NCI-H446 treated with DMSO at 0.1 percent for 48 hours (cell line): ENCODE data around the gene HS3ST1.
A peak's percentile ranks its signal among the peaks of the same experiment; 100 is the strongest.

ENCODE experiments used
- DNase-seq: peaks from one replicate; lab custom pipeline; 2025; lab: John Stamatoyannopoulos, UW

HS3ST1 gene

DNA sequence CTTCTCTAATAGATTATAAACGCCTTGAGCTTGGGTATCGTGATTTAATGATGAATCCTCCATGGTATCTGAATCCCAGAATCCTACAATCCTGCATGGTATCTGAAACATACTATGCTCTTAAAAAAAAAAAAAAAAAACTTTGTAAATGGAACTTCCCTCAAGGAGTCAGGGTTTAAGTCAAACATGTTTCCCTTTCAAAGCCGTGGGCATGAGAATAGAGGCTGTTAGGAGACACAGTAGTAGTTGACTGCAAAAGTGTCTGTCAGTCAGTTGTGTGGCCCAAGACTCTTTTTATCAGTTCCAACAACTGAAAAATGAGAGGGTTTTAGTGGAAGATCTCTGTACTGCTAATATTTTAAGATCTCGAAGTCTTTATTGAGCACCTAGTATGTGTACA lies 2.4 kb upstream of the HS3ST1 start:
- no peak for DNase-seq

DNA sequence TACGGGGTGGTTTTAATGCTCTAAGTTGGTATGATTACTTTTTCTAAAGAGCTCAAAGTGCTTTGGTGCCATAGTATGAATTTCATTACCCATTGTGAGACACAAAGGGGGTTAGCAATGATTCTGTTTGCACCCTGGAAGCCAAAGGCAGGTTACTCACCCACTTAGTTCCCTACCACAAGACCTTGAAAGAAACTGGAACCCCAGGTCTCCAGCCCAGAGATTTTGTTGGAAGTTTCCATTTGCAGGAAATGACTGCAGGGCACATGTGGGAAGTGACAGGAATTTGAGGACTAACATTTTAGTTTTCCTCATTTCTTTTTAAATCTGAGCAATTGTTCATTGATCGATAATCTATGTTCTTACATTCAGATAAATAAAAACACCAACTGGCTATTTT lies 1.8 kb upstream of the HS3ST1 start:
- no peak for DNase-seq

DNA sequence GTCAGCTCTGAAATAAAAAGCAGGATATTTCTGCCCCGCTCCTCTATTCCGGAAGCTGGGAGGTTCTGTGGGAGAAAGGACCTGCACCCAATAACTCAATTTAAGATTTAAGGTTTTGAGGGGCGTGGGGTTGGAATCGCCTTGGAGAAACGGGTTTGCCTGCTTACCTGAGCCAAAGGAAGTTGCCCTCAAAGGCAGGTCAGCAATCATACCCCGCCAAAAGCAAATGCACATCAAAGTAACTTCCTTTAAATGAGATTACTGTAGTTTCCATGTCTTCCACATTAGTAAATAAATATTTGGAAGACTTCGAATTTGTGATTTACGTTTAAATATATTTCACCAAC lies 978 bp upstream of the HS3ST1 start:
- DNase-seq, result no peak

DNA sequence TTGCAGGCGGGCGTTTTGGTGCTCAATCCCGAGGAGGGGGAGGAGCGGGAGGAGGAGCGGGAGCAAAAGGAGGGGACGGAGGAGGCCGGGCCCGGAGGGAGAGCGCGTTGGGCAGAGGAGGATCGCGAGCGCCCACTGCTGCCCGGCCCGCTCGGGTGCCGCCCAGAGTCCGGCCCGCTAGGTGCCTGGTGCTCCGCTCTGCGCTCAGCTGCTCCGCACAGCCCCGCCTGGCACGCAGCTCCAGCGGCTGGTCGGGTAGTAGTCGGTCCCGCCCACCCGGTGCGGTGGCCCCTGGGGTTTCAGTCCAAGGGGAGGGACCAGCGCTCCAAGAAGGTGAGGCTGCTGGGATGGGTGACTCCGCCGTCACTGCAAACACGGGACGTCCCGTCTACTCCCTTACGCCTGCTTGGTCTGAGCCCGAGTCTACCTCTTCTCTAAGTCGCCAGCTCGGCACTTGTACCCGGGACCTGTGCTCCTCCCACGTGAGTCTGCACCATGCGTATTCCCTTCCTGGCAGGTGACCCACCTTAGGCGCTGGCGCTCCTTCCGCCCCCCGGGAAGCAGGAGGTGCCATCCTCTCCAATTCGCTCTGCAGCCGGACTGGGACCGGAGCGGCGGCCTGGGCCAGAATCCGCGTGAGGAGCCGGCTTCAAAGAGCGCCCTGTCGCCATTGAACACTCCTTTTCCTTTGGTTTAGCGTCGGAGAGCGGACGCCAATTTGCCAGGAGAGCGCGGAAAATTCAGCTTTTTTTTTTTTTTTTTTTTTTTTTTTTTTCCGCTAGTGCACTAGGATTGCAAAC lies 405 bp upstream of the HS3ST1 start:
- DNase-seq, result no peak

DNA sequence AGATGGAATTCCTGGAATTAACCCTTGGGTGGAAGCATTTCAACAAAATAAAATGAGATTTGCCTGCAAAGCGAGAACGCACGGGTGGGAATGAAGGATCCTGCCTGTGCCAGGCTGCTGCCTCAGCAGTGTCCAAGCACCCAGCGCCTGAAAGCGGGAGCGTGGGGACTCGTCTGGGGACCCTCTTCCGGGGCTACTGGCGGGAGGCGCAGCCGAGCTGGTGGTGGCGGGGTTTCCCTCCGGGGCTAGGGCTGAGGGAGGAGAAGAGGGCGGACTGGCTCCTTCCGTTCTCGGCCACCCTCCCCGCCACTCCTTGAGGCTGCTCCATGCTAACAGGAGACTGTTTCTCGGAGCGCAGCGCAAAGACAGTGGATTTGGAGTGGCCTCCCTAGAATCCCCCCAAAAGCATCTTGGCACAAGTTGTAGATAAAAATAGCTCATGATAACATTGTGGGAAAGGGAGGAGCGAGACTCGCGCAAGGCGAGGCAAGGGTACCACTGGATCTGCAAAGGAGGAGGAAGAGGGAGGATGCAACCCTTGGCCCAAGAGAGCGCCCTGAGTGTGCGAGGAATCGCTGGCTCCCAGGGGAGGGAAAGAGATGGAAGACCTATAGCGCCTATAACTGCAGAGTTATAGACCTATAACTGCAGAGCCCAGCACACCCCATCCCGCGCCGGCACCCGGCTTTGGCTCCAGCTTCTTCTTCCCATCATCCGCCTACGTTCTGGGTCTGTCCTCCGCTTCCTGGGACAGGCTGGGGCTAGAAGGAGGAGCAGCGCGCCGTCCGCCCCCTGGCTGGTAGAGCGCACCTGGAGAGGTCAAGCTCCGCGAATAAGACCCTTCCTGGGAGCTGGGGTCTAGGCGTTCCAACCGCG lies 1.3 kb downstream of the HS3ST1 start:
- no peak for DNase-seq

DNA sequence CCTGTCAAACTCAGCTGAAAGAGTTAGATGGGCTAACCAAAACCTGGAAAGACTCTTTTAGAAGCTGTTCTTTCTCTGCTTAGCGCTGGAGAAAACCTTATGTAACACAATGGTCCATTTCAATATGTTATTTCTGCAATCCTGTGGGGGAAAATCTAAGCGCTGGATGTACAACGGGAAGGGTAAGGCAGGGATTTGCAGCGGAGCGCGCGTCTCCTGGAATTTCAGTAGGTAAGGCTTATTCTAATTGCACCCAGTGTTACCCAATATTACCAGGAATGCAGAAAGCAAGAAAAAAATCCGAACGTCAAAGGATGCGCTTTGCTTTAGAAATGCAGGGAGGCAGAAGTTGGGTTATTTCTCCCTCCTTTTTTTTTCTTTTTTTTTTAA lies 2.0 kb downstream of the HS3ST1 start:
- DNase-seq, result no peak

DNA sequence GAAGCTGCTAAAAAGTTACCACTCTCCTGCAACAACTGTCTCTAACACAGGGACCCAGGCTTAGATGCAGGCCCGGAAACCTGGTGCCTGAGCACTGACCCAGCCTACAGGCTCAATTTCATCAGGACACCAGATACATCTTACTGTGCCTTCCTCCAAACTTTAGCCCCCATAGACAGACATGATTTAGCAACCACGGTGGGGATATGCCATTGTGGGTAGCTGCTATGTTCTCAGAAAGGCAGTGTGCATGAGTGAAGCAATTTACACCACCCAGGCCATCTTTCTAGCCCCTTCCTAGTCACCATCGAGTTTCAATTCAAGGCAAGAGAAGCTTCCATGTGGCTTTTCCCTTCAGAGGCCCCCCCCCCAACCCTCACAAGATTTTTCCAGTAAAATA lies 2.7 kb downstream of the HS3ST1 start:
- no peak for DNase-seq

DNA sequence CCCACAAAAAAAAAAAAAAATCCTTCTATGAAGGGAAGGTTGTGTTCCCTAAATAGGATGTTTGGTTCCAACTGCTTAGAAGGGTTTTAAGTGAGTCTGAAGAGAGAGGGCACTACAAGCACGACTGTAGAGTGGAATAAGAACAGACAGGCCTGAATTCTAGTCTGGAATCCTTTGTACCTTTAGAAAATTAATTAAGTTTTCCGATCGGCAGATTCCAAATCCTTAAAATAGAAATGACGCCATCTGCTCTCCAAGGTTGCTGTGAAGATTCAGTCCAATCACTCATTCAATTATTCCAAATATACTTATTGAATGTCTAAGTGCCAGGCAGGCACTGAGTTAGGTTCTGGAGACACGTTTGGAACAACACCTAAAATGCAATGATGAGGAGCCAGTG lies 3.8 kb downstream of the HS3ST1 start:
- DNase-seq, result no peak

DNA sequence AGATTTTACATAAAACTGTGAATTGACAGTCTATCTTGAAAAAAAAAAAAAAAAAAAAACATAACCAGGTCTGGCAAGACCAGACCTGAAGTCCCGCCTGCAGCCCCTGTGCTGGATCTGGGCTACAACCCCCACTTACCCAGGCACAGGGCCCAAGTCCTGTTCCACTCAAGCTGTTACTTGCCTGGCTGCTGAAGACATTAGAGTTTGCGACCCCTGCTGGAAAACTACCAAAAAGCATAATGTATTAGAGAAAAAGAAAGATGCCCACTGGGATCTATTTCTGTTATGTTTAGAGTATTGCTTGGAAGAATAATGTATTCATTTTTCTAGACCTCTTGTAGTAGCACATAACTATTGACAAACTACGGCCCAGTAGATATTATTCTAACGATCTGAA lies 4.7 kb downstream of the HS3ST1 start:
- peak; percentile 54 for DNase-seq

DNA sequence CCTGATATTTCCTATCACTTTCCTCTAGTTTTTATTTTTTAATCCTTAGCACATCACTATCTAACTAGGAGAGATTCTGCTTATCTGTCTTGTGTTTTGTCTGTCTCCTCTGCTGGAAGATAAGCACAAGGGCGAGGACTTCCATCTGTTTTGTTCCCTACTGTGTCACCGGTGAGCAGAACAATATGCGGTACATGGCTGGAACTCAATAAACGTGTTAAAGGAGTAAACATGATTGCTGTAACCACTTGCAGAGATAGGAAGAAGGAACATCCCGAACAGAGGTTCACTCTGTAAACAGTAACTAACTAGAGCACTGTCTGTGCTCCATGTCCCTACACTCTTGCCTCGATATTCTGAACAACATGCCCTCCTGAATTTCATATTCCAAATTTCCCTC lies 5.2 kb downstream of the HS3ST1 start:
- DNase-seq, result no peak

DNA sequence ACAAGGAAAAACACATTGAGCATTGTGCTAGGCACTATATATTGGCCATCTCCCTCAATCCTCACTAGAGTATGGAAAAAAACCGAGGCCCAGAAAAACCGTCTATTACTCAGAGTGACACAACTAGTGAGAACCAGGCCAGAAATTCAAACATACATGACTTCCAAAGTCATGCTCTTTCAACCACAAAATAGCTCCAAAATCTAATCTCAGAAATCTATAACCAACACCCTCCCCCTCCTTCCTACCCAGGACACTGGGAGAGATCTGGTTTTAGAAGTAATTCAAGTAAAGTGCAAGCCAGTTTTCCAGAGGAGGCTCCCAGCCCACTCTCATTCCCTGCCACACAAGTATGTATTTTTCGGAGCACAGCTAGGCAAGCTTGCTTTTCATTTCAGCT lies 7.6 kb downstream of the HS3ST1 start:
- no peak for DNase-seq

DNA sequence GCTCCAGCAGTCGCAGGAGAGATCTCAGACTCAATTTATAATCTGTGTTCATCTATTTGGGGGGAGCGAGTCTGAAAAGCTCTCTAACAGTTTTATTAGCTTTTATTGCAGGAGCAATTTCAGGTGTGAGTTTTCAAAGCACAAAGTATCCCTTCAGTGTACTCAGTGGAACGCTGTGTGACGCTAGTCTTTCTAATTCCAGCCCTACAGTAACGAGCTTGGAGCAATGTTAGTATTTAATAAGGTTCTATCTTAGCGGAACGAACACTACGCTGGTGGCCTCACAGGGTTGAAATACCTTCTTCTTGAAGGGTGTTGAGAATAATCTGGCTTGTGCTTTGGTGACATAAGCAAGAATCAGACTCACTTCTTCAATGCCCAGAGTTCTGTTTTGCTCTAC lies 8.4 kb downstream of the HS3ST1 start:
- no peak for DNase-seq

DNA sequence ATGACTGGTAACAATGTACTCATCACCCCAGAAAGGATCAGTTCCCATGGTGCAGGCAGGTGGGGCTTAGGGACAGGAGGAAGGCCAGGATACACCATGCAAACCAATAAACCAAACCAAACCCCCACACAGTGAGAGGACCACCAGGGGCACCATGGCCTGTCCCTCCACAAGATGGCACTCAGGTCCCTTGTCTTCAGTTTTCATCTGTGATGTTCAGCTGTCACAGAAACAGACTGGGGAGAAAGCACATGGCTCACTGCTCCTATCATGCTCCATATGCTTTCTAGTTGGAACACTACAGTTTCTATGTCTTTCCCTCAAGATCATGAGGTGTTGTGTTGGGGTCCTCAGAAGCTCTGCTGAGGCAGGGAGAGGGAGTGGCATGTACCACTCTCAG lies 10.1 kb downstream of the HS3ST1 start:
- no peak for DNase-seq

DNA sequence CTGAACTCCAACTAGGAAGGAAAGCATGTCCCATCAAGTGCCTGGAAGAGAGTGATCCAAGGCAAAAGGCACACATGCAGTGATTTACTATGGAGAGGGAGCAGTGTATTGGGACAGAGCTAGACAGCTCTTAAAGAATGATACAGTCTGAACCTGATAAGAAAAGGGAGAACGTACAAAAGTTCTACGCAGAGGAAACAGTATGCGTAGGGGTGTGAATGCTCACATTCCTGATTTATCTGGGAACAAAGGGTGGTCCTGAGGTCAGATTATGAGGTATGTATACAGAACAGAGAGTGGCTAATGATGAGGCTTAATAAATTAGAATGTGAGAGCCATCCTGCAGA lies 12.0 kb downstream of the HS3ST1 start:
- no peak for DNase-seq

DNA sequence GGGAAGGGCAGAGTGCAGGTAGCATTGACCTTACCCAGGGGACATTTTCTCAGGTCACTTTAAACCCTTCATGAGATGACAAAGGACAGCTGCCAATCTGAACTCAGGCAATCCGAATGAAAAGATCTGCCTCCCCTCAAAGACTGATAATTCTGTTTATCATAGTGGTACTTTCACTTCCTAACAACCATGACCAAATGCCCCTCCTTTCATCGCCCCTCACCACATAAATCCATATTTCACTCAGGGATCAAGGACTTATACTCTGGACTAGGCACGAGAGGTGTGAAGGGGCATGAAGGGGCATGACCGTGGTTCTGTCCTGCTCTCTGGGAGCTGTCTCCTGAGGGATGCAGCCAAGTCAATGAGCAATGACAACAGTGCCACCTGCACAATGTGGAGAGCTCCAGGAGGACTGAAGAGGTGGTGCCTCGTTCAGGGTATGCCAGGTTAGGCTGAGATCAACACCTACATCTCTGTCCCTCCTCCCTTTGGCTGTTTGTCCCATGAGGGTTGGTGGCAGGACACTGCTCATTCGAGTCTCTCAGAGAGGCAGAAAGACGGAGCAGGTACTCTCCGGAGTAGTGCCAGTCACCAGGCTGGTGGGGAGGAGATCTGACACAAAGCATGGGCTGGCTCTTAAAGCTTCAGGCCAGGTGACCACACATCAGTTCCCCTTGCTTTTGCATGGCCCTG lies 12.5 kb downstream of the HS3ST1 start:
- no peak for DNase-seq

DNA sequence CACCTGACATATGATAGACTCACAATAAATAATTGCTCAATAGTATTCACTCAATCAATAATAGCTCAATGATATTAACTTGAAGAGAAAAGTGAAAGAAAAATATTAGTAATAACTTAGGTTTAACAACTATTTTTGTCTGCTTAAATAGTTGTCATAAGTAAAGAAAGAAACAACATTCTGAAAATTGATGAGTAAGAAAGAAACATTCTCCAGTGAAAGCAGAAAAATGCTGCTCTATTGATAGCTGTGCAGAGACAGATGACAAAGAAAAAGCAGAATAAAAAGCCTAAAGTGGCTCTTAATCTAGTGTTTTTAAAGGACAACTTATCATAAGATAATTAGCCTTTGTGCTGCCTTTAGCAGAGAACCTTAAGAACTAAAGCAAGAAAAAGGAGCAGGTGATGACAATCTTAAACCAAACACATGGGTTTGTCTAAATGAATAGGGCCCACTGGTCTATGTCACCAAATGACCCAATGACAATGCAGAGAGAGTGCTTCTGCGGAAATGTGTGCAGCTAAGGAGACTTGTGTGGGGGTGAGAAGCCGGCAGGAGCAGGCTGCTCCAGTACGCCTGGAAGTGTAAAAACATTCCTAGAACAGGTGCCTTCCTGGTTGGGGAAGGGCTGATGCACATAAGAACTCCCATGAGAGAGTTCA lies 13.2 kb downstream of the HS3ST1 start:
- DNase-seq, result no peak

DNA sequence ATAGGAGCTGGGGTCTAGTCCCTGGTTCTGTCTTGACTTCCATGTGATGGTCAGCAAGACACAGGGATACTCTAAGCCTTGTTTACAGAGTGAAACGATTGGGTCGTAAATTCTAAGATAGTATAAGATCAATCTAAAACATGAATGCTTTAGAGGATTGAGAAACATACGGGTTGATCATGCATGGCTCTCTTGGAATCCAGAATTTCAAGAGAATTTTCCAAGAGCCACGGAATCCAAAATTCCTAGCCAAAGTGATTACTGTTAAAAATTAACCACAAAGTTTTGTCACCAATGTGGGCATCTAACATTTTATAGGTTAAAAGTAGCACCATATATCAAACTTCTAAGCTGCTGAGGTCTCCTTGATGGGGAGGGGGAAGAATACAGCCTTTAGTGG lies 16.5 kb downstream of the HS3ST1 start:
- no peak for DNase-seq

DNA sequence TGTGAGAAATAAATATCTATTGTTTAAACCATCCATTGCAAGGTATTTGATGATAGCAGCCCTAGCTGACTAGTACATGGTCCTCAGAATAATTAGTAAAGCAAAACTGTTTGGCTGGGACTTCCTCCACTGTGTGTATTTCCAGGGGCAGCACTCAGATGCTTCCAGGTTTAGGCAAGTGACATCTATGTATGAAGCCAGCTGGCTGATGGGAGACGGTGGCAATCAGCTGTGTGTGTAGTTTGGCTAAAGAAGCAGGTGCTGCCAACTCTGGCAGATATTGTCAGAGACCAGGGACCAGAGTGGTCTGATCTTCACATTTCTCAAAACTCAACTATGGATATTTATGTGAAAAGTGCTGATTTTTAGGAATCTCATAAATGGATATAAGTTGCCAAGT lies 19.1 kb downstream of the HS3ST1 start:
- DNase-seq, result no peak

DNA sequence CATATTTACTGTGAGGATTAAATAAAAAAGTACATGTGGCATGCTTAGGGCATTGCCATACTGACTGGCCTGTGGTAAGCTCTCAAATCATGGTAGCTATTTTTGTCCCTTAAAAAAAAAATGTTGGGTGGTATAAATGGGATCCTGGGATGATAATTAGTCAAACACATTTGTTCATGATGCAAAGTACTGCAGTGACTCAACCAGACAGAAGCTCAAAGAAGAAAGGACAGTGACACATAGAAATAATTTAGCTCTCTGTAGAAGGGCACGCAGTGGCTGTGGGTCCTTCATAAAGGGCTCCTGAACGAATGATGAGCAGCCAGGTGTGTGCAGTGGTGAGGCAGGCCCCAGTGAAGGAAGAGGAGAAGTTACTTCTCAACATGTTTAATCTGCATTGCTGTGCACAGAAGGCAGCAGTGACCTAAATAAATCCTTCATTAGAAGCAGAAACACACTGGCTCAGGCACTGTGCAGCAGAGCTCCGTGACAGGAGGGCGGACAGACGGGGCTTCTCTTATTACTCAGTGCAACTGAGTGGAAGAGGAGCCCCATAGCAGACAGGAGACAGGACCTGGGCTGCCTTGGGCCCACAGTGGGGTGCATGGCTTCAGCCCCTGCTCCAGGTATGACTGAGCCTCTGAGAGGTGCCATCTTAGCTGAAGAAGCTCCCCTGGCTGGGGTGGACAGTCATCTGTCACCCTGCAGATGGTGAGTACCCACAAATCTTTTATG lies 20.3 kb downstream of the HS3ST1 start:
- DNase-seq, result no peak

DNA sequence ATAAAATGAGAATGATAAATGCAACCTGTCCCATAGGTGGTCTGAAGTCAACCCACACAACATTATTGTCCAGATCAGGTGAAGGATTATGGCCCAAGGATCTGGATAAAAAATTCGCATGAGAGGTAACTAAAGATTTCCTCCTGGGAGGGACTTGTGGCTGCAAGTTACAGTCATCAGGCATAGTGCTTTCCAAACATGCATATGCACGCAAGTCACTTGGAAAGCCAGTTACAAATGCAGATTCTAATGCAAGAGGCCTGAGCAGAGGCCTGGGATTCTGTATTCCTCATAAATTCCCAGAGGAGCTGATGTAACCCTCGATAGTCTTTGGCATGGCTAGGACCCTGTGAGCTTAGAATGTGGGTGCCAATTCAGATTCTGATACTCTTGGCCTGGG lies 21.1 kb downstream of the HS3ST1 start:
- no peak for DNase-seq

DNA sequence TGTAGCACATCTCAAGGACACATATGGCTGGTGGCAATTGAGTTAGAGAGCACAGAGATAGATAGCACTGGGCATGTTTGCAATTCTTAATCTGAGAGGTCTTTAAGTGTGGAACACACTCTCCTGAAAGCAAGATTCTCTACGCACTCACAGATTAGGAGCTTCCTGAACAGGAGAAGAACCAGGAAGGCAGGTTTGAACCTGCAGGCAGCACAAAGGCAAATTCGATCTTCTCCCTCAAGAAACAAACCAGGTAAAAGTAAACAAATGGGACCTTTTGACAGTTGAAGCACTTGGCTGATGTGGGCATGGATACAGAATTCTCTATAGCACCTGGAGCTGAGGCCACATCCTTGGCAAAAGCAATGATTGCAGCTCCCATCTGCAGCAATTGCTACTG lies 24.3 kb downstream of the HS3ST1 start:
- DNase-seq, result no peak

DNA sequence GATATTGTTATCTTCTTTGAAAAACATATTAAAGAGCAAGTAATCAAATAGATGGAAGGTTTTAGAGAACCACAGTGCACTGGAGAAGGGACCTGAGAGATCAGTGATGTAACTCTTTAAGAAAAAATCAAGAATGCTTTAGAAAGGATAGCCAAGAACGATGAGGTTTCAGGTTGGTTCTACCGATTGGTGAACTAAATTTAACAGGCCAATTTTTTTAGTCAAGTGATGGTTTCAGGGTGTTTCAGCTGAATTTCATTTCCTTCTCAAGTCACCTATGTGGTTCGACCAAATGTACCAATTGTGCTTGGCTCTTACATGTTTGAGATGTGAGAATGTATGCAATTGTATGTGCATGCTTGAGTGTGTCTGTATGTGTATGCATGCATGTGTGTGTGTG lies 26.5 kb downstream of the HS3ST1 start:
- DNase-seq, result no peak
